ENCODE measurements around the gene NUP43. TPM values are rescaled to one million over a fixed set of nuclear protein-coding genes. Genes with fewer than 3 reads are reported as not detected.

Gene NUP43
- total RNA-seq, 2 donors from 2014 or later: 77.1 to 98.5 TPM

Other genes starting within 250 kb of the NUP43 start
- gene PPIL4, start 200.5 kb downstream of the NUP43 start, total RNA-seq: 10 to 100 TPM; 21.9 to 29.3 TPM
- gene GINM1, start 180.2 kb downstream of the NUP43 start, total RNA-seq: 10 to 100 TPM; 15.0 to 25.2 TPM
- gene KATNA1, start 97.8 kb downstream of the NUP43 start, total RNA-seq: 10 to 100 TPM; 19.8 to 26.1 TPM
- gene LATS1, start 28.4 kb downstream of the NUP43 start, total RNA-seq: 10 to 100 TPM; 21.9 to 29.4 TPM
- gene PCMT1, start 3.2 kb upstream of the NUP43 start, total RNA-seq: 10 to 100 TPM; 70.7 to 86.9 TPM
- gene LRP11, start 117.8 kb upstream of the NUP43 start, total RNA-seq: 1 to 10 TPM; 3.6 to 4.1 TPM
- gene RAET1E, start 151.6 kb upstream of the NUP43 start, total RNA-seq: under 1 TPM in 1 of 2 donors, not detected in 1; 0.11 TPM
- gene RAET1G, start 176.6 kb upstream of the NUP43 start, total RNA-seq: not detected
- under 1 TPM; 0.18 to 0.66 TPM for gene ULBP2, start 195.5 kb upstream of the NUP43 start, total RNA-seq
- under 1 TPM; 0.77 to 0.99 TPM for gene ULBP1, start 217.4 kb upstream of the NUP43 start, total RNA-seq

Data from activated naive CD4-positive, alpha-beta T cell treated with anti-CD3 and anti-CD28 coated beads, Interleukin-2, amount 50 U/mL, for 72 hours (primary cell).